HCT116 (cell line): ENCODE results near the gene DAZAP2. TPM values are rescaled to one million over a fixed set of nuclear protein-coding genes. Genes with fewer than 3 reads are reported as not detected.

ENCODE experiments used
- ATAC-seq: fragments of 200-7000 bp; cut with Tn5 transposase; 2 replicates; pipeline ENCODE4 v1.9.1; 2020; ENCODE audit warnings: mild to moderate bottlenecking, moderate library complexity
- BruUV-seq: library from RNA; stranded (reverse); fragments of 400-500 nt; replicated peaks from 2 replicates; lab custom pipeline; 2021; lab: Mats Ljungman, UMichigan
- CTCF ChIA-PET: fragments of 300-600 bp; sonication (Branson Sonifier 250); formaldehyde crosslinking; loops from one replicate; lab custom pipeline; 2021; ENCODE audit warnings: antibody characterized with exemption; lab: Charles Lee
- POLR2A ChIA-PET: fragments of 300-600, 350-600 bp; sonication (Branson Sonifier 250); formaldehyde crosslinking; loops from one replicate; lab custom pipeline; 2021; ENCODE audit warnings: antibody characterized with exemption; lab: Charles Lee
- RAD21 ChIA-PET, 2 experiments: fragments of 300-600 bp; sonication (Branson Sonifier 250); formaldehyde crosslinking; loops; one replicate each; lab custom pipeline; 2023; ENCODE audit warnings: low total read pairs in 2 of 2; ENCODE audit not compliant: uncharacterized antibody in 2 of 2, unreplicated experiment in 2 of 2, low non-redundant PET in 1 of 2; lab: Charles Lee
- DNase-seq: peaks from one replicate; pipeline ENCODE4 v3.0.0-alpha.2; 2010; ENCODE audit warnings: low read depth, low spot score
- H2AFZ ChIP-seq: fragments of 200-600 bp; shearing (Covaris generic), sonication (generic); 2 replicates; pipeline ENCODE4 v1.6.1; 2017; ENCODE audit warnings: low read depth, mixed run types, mixed read lengths, antibody characterized with exemption, low read length; ENCODE audit not compliant: poor library complexity, severe bottlenecking
- H3K27ac ChIP-seq: 2 replicates; pipeline ENCODE4 v1.5.1; 2012; ENCODE audit warnings: low read depth, low read length
- H3K27me3 ChIP-seq: fragments of 200-600 bp; sonication (generic); 2 replicates; pipeline ENCODE4 v1.6.1; 2016; ENCODE audit warnings: mixed run types, low read length, mixed read lengths; ENCODE audit not compliant: insufficient read depth
- H3K36me3 ChIP-seq, 2 experiments: fragments of 200-500 bp in 1 of 2; fragments of 200-600 bp in 1 of 2; sonication (Bioruptor generic) in 1 of 2; sonication (generic) in 1 of 2; 2 replicates each; pipeline versions ENCODE4 v1.5.1 to v1.6.1; 2014 to 2016; ENCODE audit warnings: low read length in 2 of 2, inconsistent platforms in 1 of 2, mixed read lengths in 1 of 2, mixed run types in 1 of 2; ENCODE audit not compliant: insufficient read depth in 2 of 2, control insufficient read depth in 1 of 2
- H3K4me1 ChIP-seq, 2 experiments: fragments of 200-600 bp in 1 of 2; sonication (generic) in 1 of 2; 2 replicates each; pipeline versions ENCODE4 v1.5.1 to v1.6.1; 2012 to 2017; ENCODE audit warnings: low read length in 2 of 2, inconsistent platforms in 1 of 2, mild to moderate bottlenecking in 1 of 2, mixed read lengths in 1 of 2, mixed run types in 1 of 2, moderate library complexity in 1 of 2; ENCODE audit not compliant: insufficient read depth in 2 of 2, control insufficient read depth in 1 of 2
- H3K4me2 ChIP-seq: fragments of 200-600 bp; sonication (generic); 2 replicates; pipeline ENCODE4 v1.6.1; 2017; ENCODE audit warnings: mixed run types, low read length, mixed read lengths
- H3K4me3 ChIP-seq, 2 experiments: fragments of 200-600 bp in 1 of 2; sonication (generic) in 1 of 2; replicated peaks in 1 of 2; 2 replicates each; pipeline ENCODE4 v1.5.1; 2011 to 2016; ENCODE audit warnings: low read length in 2 of 2, control low read depth in 1 of 2, low read depth in 1 of 2, mild to moderate bottlenecking in 1 of 2, mixed read lengths in 1 of 2, mixed run types in 1 of 2
- H3K79me2 ChIP-seq: fragments of 200-600 bp; sonication (generic); 2 replicates; pipeline ENCODE4 v1.6.1; 2017; ENCODE audit warnings: mild to moderate bottlenecking, mixed run types, low read length, moderate library complexity, mixed read lengths; ENCODE audit not compliant: insufficient read depth
- H3K9ac ChIP-seq: fragments of 200-600 bp; sonication (generic); 2 replicates; pipeline ENCODE4 v1.6.1; 2016; ENCODE audit warnings: low read length, mixed read lengths
- H3K9me2 ChIP-seq: fragments of 200-600 bp; sonication (generic), shearing (Covaris generic); 2 replicates; pipeline ENCODE4 v1.6.1; 2017; ENCODE audit warnings: mixed run types, mild to moderate bottlenecking, moderate library complexity; ENCODE audit not compliant: insufficient read depth
- H3K9me3 ChIP-seq, 2 experiments: fragments of 200-500 bp in 1 of 2; fragments of 200-600 bp in 1 of 2; sonication (Bioruptor generic) in 1 of 2; sonication (generic) in 1 of 2; 2 replicates each; pipeline ENCODE4 v1.6.1; 2014 to 2017; ENCODE audit warnings: low read length in 2 of 2, mixed read lengths in 2 of 2, inconsistent platforms in 1 of 2, low read depth in 1 of 2, mild to moderate bottlenecking in 1 of 2, mixed run types in 1 of 2, moderate library complexity in 1 of 2; ENCODE audit not compliant: control insufficient read depth in 1 of 2, insufficient read depth in 1 of 2
- H4K20me1 ChIP-seq: fragments of 200-600 bp; sonication (generic), shearing (Covaris generic); 2 replicates; pipeline ENCODE4 v1.6.1; 2017; ENCODE audit warnings: mixed run types, mild to moderate bottlenecking, moderate library complexity; ENCODE audit not compliant: insufficient read depth
- CTCF ChIP-seq, 3 experiments: fragments of 200-600 bp in 1 of 3; sonication (generic) in 1 of 3; IDR thresholded peaks in 2 of 3; conservative IDR thresholded peaks in 1 of 3; 2 replicates each; pipeline ENCODE4 v1.5.1; 2012 to 2017; ENCODE audit warnings: low read depth in 2 of 3, low read length in 2 of 3, antibody characterized with exemption in 1 of 3, borderline replicate concordance in 1 of 3, control low read depth in 1 of 3, mild to moderate bottlenecking in 1 of 3, mixed read lengths in 1 of 3, mixed run types in 1 of 3, moderate library complexity in 1 of 3; ENCODE audit not compliant: insufficient read depth in 1 of 3
- JUND ChIP-seq: IDR thresholded peaks from 2 replicates; pipeline ENCODE4 v1.6.1; 2012
- MAX ChIP-seq: IDR thresholded peaks from 2 replicates; pipeline ENCODE4 v1.6.1; 2012
- TCF7L2 ChIP-seq: IDR thresholded peaks from 2 replicates; pipeline ENCODE4 v1.7.0; 2011; ENCODE audit warnings: borderline replicate concordance, inconsistent platforms; ENCODE audit not compliant: insufficient read depth, insufficient read length; ENCODE audit errors: extremely low read depth
- ZFX ChIP-seq: fragments of 450-650 bp; IDR thresholded peaks from 2 replicates; pipeline ENCODE4 v1.6.1; 2017
- intact Hi-C: fragments of 100-400 bp; cut with micrococcal nuclease; formaldehyde crosslinking; loops from 2 replicates; pipeline ENCODE4 v1.10.0; 2022
- total RNA-seq: library from RNA; stranded (reverse); gene quantifications from one replicate; pipeline ENCODE4 v1.2.1, GENCODE V29; 2021; ENCODE audit not compliant: unreplicated experiment

Gene DAZAP2
- total RNA-seq, 1 experiment from 2014 or later, result 157 TPM

- TF ChIP-seq JUND, result no peak
These were observed 4.1 kb upstream of the DAZAP2 start (continued) for GRCh38 chr12:51234530-51234929.

- H3K27ac ChIP-seq, result peak overlapping the region; percentile 98
- H3K27me3 ChIP-seq, result no peaks in the 10 kb centered on the region
- ChIA-PET CTCF (interaction anchor here (1.1 to 1.5 kb wide), 4 partner anchors 15 to 155 kb away, joined by 3 to 10 read pairs (median 6); partner anchors contain the start of genes CSRNP2 and POU6F1), POLR2A (interaction anchor here (0.6 to 1.7 kb wide), 7 partner anchors 8 to 954 kb away, joined by 3 to 14 read pairs (median 5); partner anchors contain the start of genes CSRNP2, KRT80 and POU6F1), RAD21 (interaction anchor here (0.6 to 1.2 kb wide), 4 partner anchors 20 to 185 kb away, joined by 4 to 8 read pairs (median 6); partner anchors contain the start of gene POU6F1 (in 1 of the 2))
- peaks cover 12 to 15% of the 10 kb centered on the region in 2 experiments for H3K4me1 ChIP-seq
- ATAC-seq (no peak), DNase-seq (no peak)
- H2AFZ ChIP-seq, result peak overlapping the region; percentile 46
- H3K9me3 ChIP-seq, result no peaks in the 10 kb centered on the region
- BruUV-seq, result no TSS peak
- intact Hi-C loops, result loop anchor here (2.0 kb wide), 1 partner anchor 65 kb away; the partner anchor contains the start of gene TFCP2
- H3K9ac ChIP-seq, result peak overlapping the region; percentile 100
- no peaks in the 10 kb centered on the region for H3K9me2 ChIP-seq
- peaks cover 25% of the 10 kb centered on the region in 2 experiments for H3K36me3 ChIP-seq
- H4K20me1 ChIP-seq, result no peaks in the 10 kb centered on the region
- H3K4me3 ChIP-seq, result peak overlapping the region; percentile 96 to 99
- H3K4me2 ChIP-seq, result peak overlapping the region; percentile 80
- TF ChIP-seq TCF7L2, result no peak
- TF ChIP-seq MAX, result 0 out of 2 replicates have a peak, but pooled peaks have one; percentile 9
- H3K79me2 ChIP-seq, result peaks cover 28% of the 10 kb centered on the region
These were observed 553 bp upstream of the DAZAP2 start for GRCh38 chr12:51238037-51238509.

- Histone ChIP-seq H3K36me3 (peaks cover 37 to 40% of the 10 kb centered on the region in 2 experiments), H3K27me3 (no peaks in the 10 kb centered on the region), H3K4me1 (peaks cover 12 to 15% of the 10 kb centered on the region in 2 experiments), H3K9ac (no peak overlapping the region), H2AFZ (no peak overlapping the region), H3K4me2 (no peak overlapping the region), H3K79me2 (peaks cover 28% of the 10 kb centered on the region), H3K9me2 (no peaks in the 10 kb centered on the region), H3K27ac (no peak overlapping the region), H4K20me1 (no peaks in the 10 kb centered on the region), H3K9me3 (no peaks in the 10 kb centered on the region), H3K4me3 (no peak overlapping the region)
- no peak for DNase-seq
- ChIA-PET POLR2A (interaction anchor here (1.3 kb wide), 1 partner anchor 26 kb away, joined by 3 read pairs; no protein-coding TSS in a partner anchor), RAD21 (no interaction called here), CTCF (interaction anchor here (1.1 kb wide), 1 partner anchor 12 kb away, joined by 4 read pairs; no protein-coding TSS in a partner anchor)
- no TSS peak for BruUV-seq
- intact Hi-C loops, result no loop called here
- ATAC-seq, result no peak
- TF ChIP-seq ZFX (no peak), CTCF (IDR thresholded peaks at IDR 0.05 in 2 of 3, conservative IDR thresholded peaks at IDR 0.05 in 1 of 3; ENCODE audit: borderline replicate concordance in 1 of 3, insufficient read depth in 1 of 3, low read depth in 2 of 3, low read length in 2 of 3) (no peak)
These were observed 2.3 kb downstream of the DAZAP2 start for GRCh38 chr12:51240971-51241370.
